ENCODE data around the gene ATP6V1B1.

ATP6V1B1 gene

GRCh38 chr2:70943205-70943871, 7.6 kb downstream of the ATP6V1B1 start:
- Histone ChIP-seq H3K9ac (no peak overlapping the region), H3K27ac (no peak overlapping the region), H3K4me2 (no peak overlapping the region), H3K9me3 (no peaks in the 10 kb centered on the region), H3K4me1 (peaks cover 22% of the 10 kb centered on the region), H3K27me3 (no peaks in the 10 kb centered on the region), H4K20me1 (no peaks in the 10 kb centered on the region), H3K4me3 (no peak overlapping the region), H3K36me3 (0 out of 2 replicates have a peak, but pooled peaks cover 8% of the 10 kb centered on the region)
- no peak for TF ChIP-seq Cebpa-rat (IDR thresholded peaks at IDR 0.05)

- Histone ChIP-seq H3K4me1 (peaks cover 22% of the 10 kb centered on the region), H3K4me2 (no peak overlapping the region), H3K4me3 (no peak overlapping the region), H3K27ac (no peak overlapping the region), H4K20me1 (no peaks in the 10 kb centered on the region), H3K9ac (no peak overlapping the region), H3K36me3 (0 out of 2 replicates have a peak, but pooled peaks cover 8% of the 10 kb centered on the region), H3K27me3 (no peaks in the 10 kb centered on the region), H3K9me3 (no peaks in the 10 kb centered on the region)
- no peak for TF ChIP-seq Cebpa-rat (IDR thresholded peaks at IDR 0.05)
Measured at GRCh38 chr2:70944111-70944690, 8.5 kb downstream of the ATP6V1B1 start.

GRCh38 chr2:70946832-70947442, 11.2 kb downstream of the ATP6V1B1 start:
- Histone ChIP-seq H3K9me3 (no peaks in the 10 kb centered on the region), H3K27ac (no peak overlapping the region; the same call in 1 of the 2 replicates), H3K27me3 (no peaks in the 10 kb centered on the region), H3K4me3 (peak overlapping the region; percentile 62), H3K36me3 (0 out of 2 replicates have a peak, but pooled peaks cover 4% of the 10 kb centered on the region), H3K9ac (peak overlapping the region; percentile 65; the same call in 1 of the 2 replicates), H3K4me2 (peak overlapping the region; percentile 86), H4K20me1 (no peaks in the 10 kb centered on the region), H3K4me1 (peaks cover 22% of the 10 kb centered on the region)
- TF ChIP-seq Cebpa-rat (IDR thresholded peaks at IDR 0.05) = no peak

GRCh38 chr2:70947556-70948184, 12.0 kb downstream of the ATP6V1B1 start:
- Histone ChIP-seq H3K9me3 (no peaks in the 10 kb centered on the region), H3K36me3 (no peaks in the 10 kb centered on the region), H3K27me3 (no peaks in the 10 kb centered on the region), H3K27ac (no peak overlapping the region), H4K20me1 (no peaks in the 10 kb centered on the region), H3K4me3 (peak overlapping the region; percentile 62), H3K9ac (peak overlapping the region; percentile 65), H3K4me1 (peaks cover 22% of the 10 kb centered on the region), H3K4me2 (peak overlapping the region; percentile 86)
- TF ChIP-seq Cebpa-rat (IDR thresholded peaks at IDR 0.05) = no peak

GRCh38 chr2:70948337-70949003, 12.8 kb downstream of the ATP6V1B1 start:
- Histone ChIP-seq H3K4me2 (peak overlapping the region; percentile 86), H3K4me3 (peak overlapping the region; percentile 62), H3K9ac (peak overlapping the region; percentile 65), H4K20me1 (no peaks in the 10 kb centered on the region), H3K27me3 (no peaks in the 10 kb centered on the region), H3K27ac (no peak overlapping the region), H3K36me3 (no peaks in the 10 kb centered on the region), H3K4me1 (peaks cover 22% of the 10 kb centered on the region), H3K9me3 (no peaks in the 10 kb centered on the region)
- no peak for TF ChIP-seq Cebpa-rat (IDR thresholded peaks at IDR 0.05)

GRCh38 chr2:70949086-70949485, 13.4 kb downstream of the ATP6V1B1 start:
- TF ChIP-seq Cebpa-rat (IDR thresholded peaks at IDR 0.05) = no peak
- Histone ChIP-seq H3K4me2 (no peak overlapping the region), H3K36me3 (no peaks in the 10 kb centered on the region), H3K27ac (no peak overlapping the region), H3K9me3 (no peaks in the 10 kb centered on the region), H3K4me1 (peaks cover 22% of the 10 kb centered on the region), H3K27me3 (no peaks in the 10 kb centered on the region), H3K9ac (no peak overlapping the region), H3K4me3 (no peak overlapping the region), H4K20me1 (no peaks in the 10 kb centered on the region)

GRCh38 chr2:70954886-70955285, 19.2 kb downstream of the ATP6V1B1 start:
- Histone ChIP-seq H4K20me1 (no peaks in the 10 kb centered on the region), H3K36me3 (no peaks in the 10 kb centered on the region), H3K27me3 (no peaks in the 10 kb centered on the region), H3K4me1 (peaks cover 17% of the 10 kb centered on the region), H3K4me3 (no peak overlapping the region), H3K4me2 (no peak overlapping the region), H3K9ac (no peak overlapping the region), H3K27ac (no peak overlapping the region), H3K9me3 (no peaks in the 10 kb centered on the region)
- TF ChIP-seq Cebpa-rat (IDR thresholded peaks at IDR 0.05) = no peak

- H3K4me3 ChIP-seq = no peak overlapping the region
Measured at GRCh38 chr2:70956141-70956540, 20.4 kb downstream of the ATP6V1B1 start.

GRCh38 chr2:70957798-70958197, 22.1 kb downstream of the ATP6V1B1 start:
- H3K27ac ChIP-seq = peak overlapping the region; percentile 68; the same call in 1 of the 2 replicates
- H3K4me1 ChIP-seq = peaks cover 22% of the 10 kb centered on the region
- no peak overlapping the region for H3K4me3 ChIP-seq
- H3K27me3 ChIP-seq = no peaks in the 10 kb centered on the region
- H3K36me3 ChIP-seq = no peaks in the 10 kb centered on the region
- H3K4me2 ChIP-seq = peak overlapping the region; percentile 66
- TF ChIP-seq Cebpa-rat (IDR thresholded peaks at IDR 0.05) = no peak
- H3K9ac ChIP-seq = no peak overlapping the region
- no peaks in the 10 kb centered on the region for H3K9me3 ChIP-seq
- H4K20me1 ChIP-seq = no peaks in the 10 kb centered on the region

More at GRCh38 chr2:70956141-70956540, 20.4 kb downstream of the ATP6V1B1 start:
- TF ChIP-seq Cebpa-rat (IDR thresholded peaks at IDR 0.05) = no peak
- Histone ChIP-seq H3K27me3 (no peaks in the 10 kb centered on the region), H4K20me1 (no peaks in the 10 kb centered on the region), H3K4me2 (no peak overlapping the region), H3K9ac (no peak overlapping the region), H3K9me3 (no peaks in the 10 kb centered on the region), H3K36me3 (no peaks in the 10 kb centered on the region), H3K27ac (no peak overlapping the region), H3K4me1 (peaks cover 22% of the 10 kb centered on the region)
